Bone marrow (tissue), 2 donors: ENCODE data around the gene RAB7B.
"Not testable (repeated sequence)": the region's sequence is repeated elsewhere in the genome, so short reads cannot be mapped to it uniquely, and the experiment has no call there.

Experiments
- DNase-seq, 2 donors: peaks; one replicate each; lab custom pipeline; 2025; lab: John Stamatoyannopoulos, UW

The RAB7B gene

DNA sequence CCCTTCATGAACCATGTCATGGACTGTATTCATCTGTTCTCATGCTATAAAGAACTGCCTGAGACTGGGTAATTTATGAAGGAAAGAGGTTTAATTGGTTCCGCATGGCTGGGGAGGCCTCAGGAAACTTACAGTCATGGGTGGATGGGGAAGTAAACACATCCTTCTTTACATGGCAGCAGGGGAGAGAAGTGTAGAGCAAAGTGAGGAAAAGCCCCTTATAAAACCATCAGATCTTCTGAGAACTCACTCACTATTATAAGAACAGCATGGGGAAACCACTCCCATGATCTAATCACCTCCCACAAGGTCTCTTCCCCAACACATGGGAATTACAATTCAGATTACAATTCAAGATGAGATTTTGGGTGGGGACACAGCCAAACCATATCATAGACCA lies 6.6 kb downstream of the RAB7B start:
- DNase-seq, result not testable (repeated sequence)

DNA sequence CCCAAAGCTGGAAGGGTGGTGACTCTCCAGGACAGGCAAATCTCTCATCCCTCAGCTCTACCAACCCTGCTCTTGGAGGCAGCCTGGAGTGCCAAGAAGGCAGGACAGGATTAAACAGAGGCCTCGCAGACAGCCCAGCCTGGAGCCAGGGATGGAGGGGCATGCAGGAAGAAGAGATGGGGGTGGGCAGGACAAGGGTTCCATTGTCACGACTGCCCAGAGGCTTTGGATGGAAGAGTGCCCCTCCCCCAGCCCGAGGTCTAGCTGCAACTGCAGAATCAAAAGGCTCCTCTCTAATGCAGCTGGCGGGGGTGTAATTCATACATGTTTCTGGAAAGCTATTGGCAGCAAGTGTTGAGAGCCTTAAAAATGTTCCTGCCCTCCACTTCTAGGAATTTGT lies 8.8 kb downstream of the RAB7B start:
- DNase-seq, result no peak

- no peak for DNase-seq
These were observed 10.1 kb downstream of the RAB7B start for GRCh38 chr1:205993068-205993467.

- DNase-seq, result no peak
These were observed 10.8 kb downstream of the RAB7B start for GRCh38 chr1:205992218-205992882.

DNA sequence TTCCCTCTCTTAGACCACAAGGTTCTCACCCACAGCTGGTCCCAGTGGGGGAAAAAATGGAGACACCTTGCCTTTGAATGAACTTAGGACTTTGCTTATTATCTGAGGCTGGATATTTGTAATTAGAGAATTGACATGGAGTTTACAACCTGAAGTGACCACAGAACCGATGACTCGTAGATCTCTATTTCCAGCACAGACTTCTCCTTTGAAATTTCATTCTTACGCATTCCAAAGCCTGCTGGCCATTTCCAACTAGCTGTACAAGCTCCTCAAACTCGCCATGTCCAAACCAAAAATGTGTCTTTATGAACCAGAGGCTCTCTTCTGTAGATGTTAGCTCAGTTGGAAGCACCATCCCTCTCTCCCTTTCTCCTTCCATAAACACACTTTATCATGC lies 12.0 kb downstream of the RAB7B start:
- DNase-seq, result no peak

GRCh38 chr1:205990226-205990625 lies 13.0 kb downstream of the RAB7B start:
- no peak for DNase-seq

GRCh38 chr1:205989786-205990185 lies 13.4 kb downstream of the RAB7B start:
- no peak for DNase-seq

- DNase-seq, result no peak
These were observed 14.6 kb downstream of the RAB7B start for GRCh38 chr1:205988585-205988995.

DNA sequence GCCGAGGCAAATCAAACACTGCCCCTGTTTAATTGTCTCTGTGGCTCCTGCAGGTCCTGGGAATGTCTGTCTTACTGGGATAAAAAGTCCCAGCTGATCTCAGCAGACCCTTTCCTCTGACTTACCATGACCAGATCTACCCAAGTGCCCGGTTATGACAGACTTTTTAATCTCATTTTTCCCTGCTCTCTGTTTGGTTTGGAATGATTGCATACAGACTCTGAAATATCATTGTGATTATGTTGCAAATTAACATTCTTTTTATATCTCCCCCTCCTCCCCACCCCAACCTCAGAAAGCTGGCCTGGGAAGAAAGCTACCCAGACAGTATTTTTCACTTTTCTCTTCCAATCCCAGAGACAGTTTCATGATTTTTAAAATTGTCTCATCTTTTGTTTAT lies 16.3 kb downstream of the RAB7B start:
- DNase-seq, result no peak

DNA sequence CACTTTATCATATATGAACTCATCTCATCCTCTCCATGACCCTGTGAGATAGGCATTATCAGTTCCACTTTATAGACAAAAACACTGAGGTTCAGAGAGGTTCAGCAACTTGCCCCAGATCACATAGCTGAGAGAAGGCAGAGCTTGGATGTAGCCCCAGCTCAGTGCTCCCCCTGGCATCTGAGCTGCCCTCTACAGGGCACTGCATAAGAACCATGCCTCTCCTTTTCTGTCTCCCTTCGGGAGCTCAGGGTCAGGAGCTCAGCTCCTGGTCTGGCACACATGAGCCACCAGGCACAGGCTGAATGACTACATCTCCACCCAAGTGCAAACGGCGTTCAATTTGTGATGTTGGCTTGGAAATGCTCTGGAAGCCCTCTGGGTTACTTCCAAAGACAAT lies 16.9 kb downstream of the RAB7B start:
- DNase-seq, result no peak

GRCh38 chr1:205985330-205986005 lies 17.7 kb downstream of the RAB7B start:
- no peak for DNase-seq

- DNase-seq, result peak in 1 of 2 donors; percentile 72
These were observed 19.1 kb downstream of the RAB7B start for GRCh38 chr1:205983925-205984725.

- no peak for DNase-seq
These were observed 21.9 kb downstream of the RAB7B start for GRCh38 chr1:205981257-205981656.

GRCh38 chr1:205980237-205980870 lies 22.8 kb downstream of the RAB7B start:
- peak in 1 of 2 donors; percentile 16 for DNase-seq

- no peak for DNase-seq
These were observed 23.9 kb downstream of the RAB7B start for GRCh38 chr1:205979301-205979700.

DNA sequence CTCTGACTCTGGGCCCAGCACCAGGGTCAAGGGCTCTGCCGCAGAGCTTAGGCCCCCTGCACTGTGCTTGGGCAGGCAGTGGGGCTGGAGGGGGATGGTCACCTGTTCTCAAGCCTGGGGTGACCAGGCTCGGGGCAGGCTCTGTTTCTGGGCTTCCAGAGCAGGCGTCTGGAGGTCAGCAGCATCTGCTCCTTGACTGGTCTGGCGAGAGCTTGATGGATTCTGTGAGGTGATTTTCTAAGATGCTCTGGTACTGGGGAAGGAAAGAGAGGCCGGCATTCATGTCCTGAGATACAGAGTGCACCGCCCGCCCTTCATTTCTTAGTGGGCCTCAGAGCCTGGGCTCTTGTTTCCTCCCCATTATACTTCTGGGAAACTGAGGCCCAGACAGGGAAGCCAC lies 24.5 kb downstream of the RAB7B start:
- no peak for DNase-seq

- DNase-seq, result peak; percentile 48 to 68
These were observed 25.7 kb downstream of the RAB7B start for GRCh38 chr1:205977402-205978014.

DNA sequence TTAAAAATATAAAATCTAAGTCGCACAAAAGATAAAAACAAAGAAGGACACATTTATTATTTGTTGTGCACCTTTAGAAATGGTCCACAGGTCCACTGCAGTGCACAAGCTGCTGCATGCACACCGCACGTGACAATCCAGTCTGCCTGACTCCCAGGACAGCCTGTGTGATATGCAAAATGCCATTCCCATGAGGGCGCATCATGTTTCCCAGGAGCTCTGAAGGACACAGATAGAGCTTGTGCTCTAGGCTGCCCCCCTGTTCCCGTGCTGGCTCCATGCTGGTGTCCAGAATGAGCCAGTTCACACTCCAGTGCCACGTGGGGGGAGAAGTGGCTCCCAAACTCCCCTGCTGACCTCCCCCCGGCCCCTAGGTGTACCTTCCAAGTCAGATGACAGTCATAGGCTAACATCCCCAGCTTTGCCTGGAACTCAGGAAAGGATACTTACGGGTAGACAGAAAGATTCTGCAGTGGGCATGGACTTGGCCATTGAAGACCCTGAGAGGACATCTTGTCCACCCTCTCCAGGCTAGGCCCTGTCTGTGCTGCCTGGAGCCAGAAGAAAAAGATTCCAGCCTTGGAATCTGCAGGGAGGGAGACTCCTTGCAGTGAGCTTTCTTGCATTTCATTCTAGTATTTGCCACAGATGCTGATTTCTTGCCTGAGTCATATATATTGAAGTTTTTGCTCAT lies 26.3 kb downstream of the RAB7B start:
- no peak for DNase-seq

DNA sequence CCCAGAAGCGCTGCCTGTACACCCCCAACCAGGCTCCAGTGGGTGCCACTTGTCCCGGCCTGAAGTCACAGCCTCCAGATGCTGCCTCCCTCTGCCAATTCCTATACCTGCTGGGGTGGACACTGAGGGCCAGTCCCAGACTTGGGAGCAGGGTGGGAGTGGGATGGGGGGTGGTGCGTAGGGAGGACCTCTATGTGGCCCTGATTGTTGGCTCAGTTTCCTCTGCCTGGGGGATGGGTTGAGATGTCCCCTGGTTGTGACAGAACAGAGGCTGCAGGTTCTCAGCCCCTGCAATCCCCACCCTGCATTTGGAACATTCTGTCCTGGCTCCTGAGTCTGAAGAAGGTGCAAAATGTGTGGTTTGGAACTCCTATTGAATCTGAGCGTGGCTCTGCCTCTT lies 27.2 kb downstream of the RAB7B start:
- no peak for DNase-seq

- no peak for DNase-seq
These were observed 27.7 kb downstream of the RAB7B start for GRCh38 chr1:205975387-205975998.

GRCh38 chr1:205974712-205975111 lies 28.5 kb downstream of the RAB7B start:
- DNase-seq, result no peak
